ENCODE results near the gene BMPR2. TPM values are rescaled to one million over a fixed set of nuclear protein-coding genes. Genes with fewer than 3 reads are reported as not detected.
"Not testable (repeated sequence)": the region's sequence is repeated elsewhere in the genome, so short reads cannot be mapped to it uniquely, and the experiment has no call there.

The BMPR2 gene
- total and polyA plus RNA-seq, 2 of the 4 experiments (the other 2 are of a cell fraction): 17.0 to 30.1 TPM

- dilution Hi-C loops (cut with HindIII; ENCODE audit: low sequenced_read_pairs, unreplicated experiment); H3K9me3 ChIP-seq (ENCODE audit: control insufficient read depth, insufficient read depth, low read length); H4K8ac ChIP-seq (ENCODE audit: low read depth in 2 of 2, low read length in 2 of 2); H3K27me3 ChIP-seq (ENCODE audit: control insufficient read depth, insufficient read depth, low read length); H3K27ac ChIP-seq (ENCODE audit: insufficient read depth, low read length); H3K56ac ChIP-seq (ENCODE audit: extremely low read depth, insufficient read depth, low read length); H2BK20ac ChIP-seq (ENCODE audit: low read depth, low read length); H2BK15ac ChIP-seq (ENCODE audit: low read depth, low read length); H3K4me2 ChIP-seq (ENCODE audit: low read depth, low read length); H3K4me3 ChIP-seq (ENCODE audit: insufficient read depth, low read depth, low read length); H4K5ac ChIP-seq (ENCODE audit: low read depth, low read length); H2AK5ac ChIP-seq (ENCODE audit: low read depth, low read length); H2BK120ac ChIP-seq (ENCODE audit: low read depth, low read length); H3K14ac ChIP-seq (replicated peaks; ENCODE audit: low read depth, low read length); H2AK9ac ChIP-seq (replicated peaks; ENCODE audit: low read depth, low read length, poor library complexity); H3K9ac ChIP-seq (ENCODE audit: low read depth, low read length); ATAC-seq (ENCODE audit: low read depth); POLR2A ChIA-PET (ENCODE audit: unreplicated experiment); H4K20me1 ChIP-seq (ENCODE audit: insufficient read depth, low read length); H3K36me3 ChIP-seq (ENCODE audit: control insufficient read depth, insufficient read depth, low read length); in situ Hi-C loops (cut with MboI; ENCODE audit: low sequenced_read_pairs); H3K9me1 ChIP-seq (ENCODE audit: insufficient read depth, low read length); H3K4ac ChIP-seq (ENCODE audit: low read depth, low read length); H4K91ac ChIP-seq (ENCODE audit: insufficient read depth, low read depth, low read length); H3K18ac ChIP-seq (ENCODE audit: low read depth, low read length); H3K4me1 ChIP-seq (ENCODE audit: control insufficient read depth, insufficient read depth, low read length); H2AFZ ChIP-seq (replicated peaks; ENCODE audit: low read length, poor library complexity); BruUV-seq (replicated peaks); DNase-seq; intact Hi-C loops (cut with micrococcal nuclease); CTCF ChIA-PET; H3K23ac ChIP-seq (ENCODE audit: low read depth, low read length); H2BK5ac ChIP-seq (ENCODE audit: low read depth, low read length, poor library complexity, severe bottlenecking): not testable (repeated sequence)
- 89% methylated on average over 23 of the region's 38 CpGs; no CpG with 5 or more reads in 1 of the 2 experiments for WGBS, 2 experiments (ENCODE audit: extremely low coverage in 2 of 2, insufficient read length in 1 of 2)
- peaks cover 13 to 23% of the 10 kb centered on the region in 2 experiments; a peak in 3 of 4 replicates for H3K79me1 ChIP-seq (ENCODE audit: low read depth in 1 of 2, low read length in 2 of 2)
These were observed 120.8 kb downstream of the BMPR2 start for GRCh38 chr2:202496835-202497472.

- H3K14ac ChIP-seq (replicated peaks; ENCODE audit: low read depth, low read length); H3K36me3 ChIP-seq (ENCODE audit: control insufficient read depth, insufficient read depth, low read length); H2AK9ac ChIP-seq (replicated peaks; ENCODE audit: low read depth, low read length, poor library complexity); H2BK120ac ChIP-seq (ENCODE audit: low read depth, low read length); H3K27ac ChIP-seq (ENCODE audit: insufficient read depth, low read length); H2AFZ ChIP-seq (replicated peaks; ENCODE audit: low read length, poor library complexity); H3K4ac ChIP-seq (ENCODE audit: low read depth, low read length); dilution Hi-C loops (cut with HindIII; ENCODE audit: low sequenced_read_pairs, unreplicated experiment); H4K20me1 ChIP-seq (ENCODE audit: insufficient read depth, low read length); in situ Hi-C loops (cut with MboI; ENCODE audit: low sequenced_read_pairs); H2AK5ac ChIP-seq (ENCODE audit: low read depth, low read length); ATAC-seq (ENCODE audit: low read depth); H4K91ac ChIP-seq (ENCODE audit: insufficient read depth, low read depth, low read length); H2BK15ac ChIP-seq (ENCODE audit: low read depth, low read length); H3K27me3 ChIP-seq (ENCODE audit: control insufficient read depth, insufficient read depth, low read length); POLR2A ChIA-PET (ENCODE audit: unreplicated experiment); H3K9me3 ChIP-seq (ENCODE audit: control insufficient read depth, insufficient read depth, low read length); H4K8ac ChIP-seq (ENCODE audit: low read depth in 2 of 2, low read length in 2 of 2); DNase-seq; H3K4me2 ChIP-seq (ENCODE audit: low read depth, low read length); H3K23ac ChIP-seq (ENCODE audit: low read depth, low read length); H3K9me1 ChIP-seq (ENCODE audit: insufficient read depth, low read length); H3K56ac ChIP-seq (ENCODE audit: extremely low read depth, insufficient read depth, low read length); H2BK5ac ChIP-seq (ENCODE audit: low read depth, low read length, poor library complexity, severe bottlenecking); H3K9ac ChIP-seq (ENCODE audit: low read depth, low read length); H2BK20ac ChIP-seq (ENCODE audit: low read depth, low read length); H3K4me3 ChIP-seq (ENCODE audit: insufficient read depth, low read depth, low read length); intact Hi-C loops (cut with micrococcal nuclease); H3K4me1 ChIP-seq (ENCODE audit: control insufficient read depth, insufficient read depth, low read length); BruUV-seq (replicated peaks); CTCF ChIA-PET; H4K5ac ChIP-seq (ENCODE audit: low read depth, low read length); H3K18ac ChIP-seq (ENCODE audit: low read depth, low read length): not testable (repeated sequence)
- WGBS, 2 experiments (ENCODE audit: extremely low coverage in 2 of 2, insufficient read length in 1 of 2): 100% methylated on average over 1 of the region's 7 CpGs; no CpG with 5 or more reads in 1 of the 2 experiments
- H3K79me1 ChIP-seq (ENCODE audit: low read depth in 1 of 2, low read length in 2 of 2): peaks cover 13 to 18% of the 10 kb centered on the region in 2 experiments; a peak in 3 of 4 replicates
These were observed 121.3 kb downstream of the BMPR2 start for GRCh38 chr2:202497473-202497866.
